ENCODE results near the gene PUS1. TPM values are rescaled to one million over a fixed set of nuclear protein-coding genes. Genes with fewer than 3 reads are reported as not detected.

Gene PUS1
- total RNA-seq, 1 donor from 2014 or later, result 33.7 TPM

DNA sequence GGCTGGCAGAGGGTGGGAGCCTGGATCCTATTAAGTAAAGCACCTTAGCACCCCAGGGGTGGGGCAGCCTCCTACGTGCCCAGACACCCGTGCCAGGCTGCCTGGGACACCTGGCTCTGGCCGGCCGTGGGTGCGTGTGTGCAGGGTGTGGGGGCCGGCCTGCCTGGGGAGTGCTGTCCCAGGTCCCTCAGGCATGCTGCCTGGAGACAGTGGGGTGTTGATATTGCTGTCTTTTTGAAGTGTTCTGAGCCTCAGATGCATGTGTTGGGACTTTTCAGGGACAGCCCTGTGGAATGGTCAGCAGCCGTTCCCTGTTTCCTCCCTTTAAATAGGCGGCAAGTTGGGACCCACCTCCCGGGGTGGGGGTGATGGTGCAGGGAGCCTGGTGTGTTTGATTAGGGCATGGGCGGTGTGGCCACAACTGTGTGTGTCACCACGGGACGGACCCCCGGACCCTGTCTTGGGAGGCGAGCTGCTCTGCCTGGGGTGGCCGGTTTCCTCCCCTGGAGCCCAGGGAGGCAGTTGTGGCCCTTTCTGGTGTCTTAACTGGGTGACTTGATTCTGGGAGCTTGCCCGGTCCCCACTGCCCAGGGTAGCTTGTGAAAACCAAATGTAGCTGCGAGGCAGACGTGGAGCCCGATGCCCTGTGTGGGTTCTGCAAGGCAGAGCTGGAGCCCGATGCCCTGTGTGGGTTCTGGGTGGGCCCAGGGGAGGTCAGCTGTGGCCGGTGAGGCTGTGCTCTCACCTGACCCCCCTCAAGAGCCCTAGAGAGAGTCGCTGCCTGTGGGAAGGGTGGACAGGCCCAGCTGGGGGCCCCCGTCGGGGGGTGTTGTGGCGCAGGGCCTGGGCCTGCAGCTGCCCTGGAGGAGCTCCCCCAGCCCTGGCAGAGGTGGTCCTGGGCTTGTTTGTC, 26.5 kb upstream of the PUS1 start:
- peaks cover 7% of the 10 kb centered on the region for H3K4me1 Mint-ChIP-seq (ENCODE audit: low read depth, unreplicated experiment)
- no peaks in the 10 kb centered on the region for H3K4me1 ChIP-seq (ENCODE audit: insufficient read depth, low read length)
- TF ChIP-seq EZH2 (IDR thresholded peaks at IDR 0.05; ENCODE audit: insufficient read depth, low read length) (no peak), CTCF (IDR thresholded peaks at IDR 0.05; ENCODE audit: insufficient read depth, low read depth, low read length) (no peak)
- no peak overlapping the region for H3K27ac ChIP-seq (ENCODE audit: low read depth, low read length)
- H3K9me3 ChIP-seq (ENCODE audit: insufficient read depth, low read depth, low read length), result no peaks in the 10 kb centered on the region
- H3K4me2 ChIP-seq (ENCODE audit: low read length), result no peak overlapping the region
- H3K27me3 ChIP-seq (ENCODE audit: insufficient read depth, low read length), result no peaks in the 10 kb centered on the region
- no peak for DNase-seq (ENCODE audit: low read depth)
- H4K20me1 ChIP-seq (ENCODE audit: insufficient read depth, low read length), result peaks cover 70% of the 10 kb centered on the region
- no peak overlapping the region for H2AFZ ChIP-seq (ENCODE audit: low read depth, low read length)
- H3K4me3 Mint-ChIP-seq (ENCODE audit: unreplicated experiment), result no peak overlapping the region
- H3K9ac ChIP-seq (ENCODE audit: low read length), result no peak overlapping the region
- no peaks in the 10 kb centered on the region for H3K27me3 Mint-ChIP-seq (ENCODE audit: low read depth, unreplicated experiment)
- H3K79me2 ChIP-seq (ENCODE audit: insufficient read depth, low read length), result peaks cover 68% of the 10 kb centered on the region
- no peak overlapping the region for H3K27ac Mint-ChIP-seq (ENCODE audit: unreplicated experiment)
- FAIRE-seq, result no peak
- no peaks in the 10 kb centered on the region for H3K36me3 Mint-ChIP-seq (ENCODE audit: low read depth, unreplicated experiment)
- H3K4me3 ChIP-seq (ENCODE audit: insufficient read depth, low read depth, low read length), result no peak overlapping the region
- no peaks in the 10 kb centered on the region for H3K36me3 ChIP-seq (ENCODE audit: insufficient read depth, low read length)
- H3K9me3 Mint-ChIP-seq (ENCODE audit: unreplicated experiment), result no peaks in the 10 kb centered on the region

GRCh38 chr12:131903270-131904255, 25.5 kb upstream of the PUS1 start:
- TF ChIP-seq EZH2 (IDR thresholded peaks at IDR 0.05; ENCODE audit: insufficient read depth, low read length) (no peak), CTCF (IDR thresholded peaks at IDR 0.05; ENCODE audit: insufficient read depth, low read depth, low read length) (no peak)
- peaks cover 7% of the 10 kb centered on the region for H3K4me1 Mint-ChIP-seq (ENCODE audit: low read depth, unreplicated experiment)
- peaks cover 60% of the 10 kb centered on the region for H3K79me2 ChIP-seq (ENCODE audit: insufficient read depth, low read length)

More at GRCh38 chr12:131903270-131904255, 25.5 kb upstream of the PUS1 start:
- Histone ChIP-seq H3K4me1 (ENCODE audit: insufficient read depth, low read length) (no peaks in the 10 kb centered on the region), H4K20me1 (ENCODE audit: insufficient read depth, low read length) (peaks cover 61% of the 10 kb centered on the region), H3K27ac (ENCODE audit: low read depth, low read length) (no peak overlapping the region), H3K4me3 (ENCODE audit: insufficient read depth, low read depth, low read length) (no peak overlapping the region), H3K36me3 (ENCODE audit: insufficient read depth, low read length) (no peaks in the 10 kb centered on the region), H3K9me3 (ENCODE audit: insufficient read depth, low read depth, low read length) (no peaks in the 10 kb centered on the region), H3K4me2 (ENCODE audit: low read length) (no peak overlapping the region), H3K9ac (ENCODE audit: low read length) (no peak overlapping the region), H2AFZ (ENCODE audit: low read depth, low read length) (no peak overlapping the region), H3K27me3 (ENCODE audit: insufficient read depth, low read length) (no peaks in the 10 kb centered on the region)
- Mint-ChIP-seq H3K36me3 (ENCODE audit: low read depth, unreplicated experiment) (no peaks in the 10 kb centered on the region), H3K27ac (ENCODE audit: unreplicated experiment) (no peak overlapping the region), H3K9me3 (ENCODE audit: unreplicated experiment) (no peaks in the 10 kb centered on the region), H3K4me3 (ENCODE audit: unreplicated experiment) (no peak overlapping the region), H3K27me3 (ENCODE audit: low read depth, unreplicated experiment) (no peaks in the 10 kb centered on the region)
- FAIRE-seq (no peak), DNase-seq (ENCODE audit: low read depth) (no peak)

All from astrocyte (in vitro differentiated cells and primary cell).